GM11168 (cell line): Measurements from ENCODE around the gene SLC25A47.

Source experiments
- in situ Hi-C: fragments of 300-500 bp; cut with MboI; formaldehyde crosslinking; loops from one replicate; pipeline ENCODE4 v1.12.0; 2022; ENCODE audit warnings: low sequenced_read_pairs; ENCODE audit not compliant: unreplicated experiment

Gene SLC25A47

DNA sequence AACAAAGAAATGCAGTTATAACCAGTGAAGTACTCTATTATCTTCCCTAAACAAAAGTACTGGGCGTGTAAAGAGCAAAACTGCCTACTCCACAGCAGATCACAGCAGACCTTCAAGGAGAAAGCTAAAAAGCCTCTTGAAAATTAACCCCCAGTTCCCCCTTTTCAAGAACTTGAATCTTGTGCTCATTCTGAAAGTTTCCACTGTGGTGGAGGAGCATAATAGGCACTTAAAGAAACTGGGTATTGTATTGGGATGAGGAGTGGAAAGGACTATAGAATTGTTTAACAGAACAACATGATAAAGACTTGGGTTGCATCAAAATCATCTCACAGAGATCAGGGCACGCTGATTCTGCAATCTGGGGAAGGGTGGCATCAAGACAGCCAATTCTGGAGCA lies 51.1 kb downstream of the SLC25A47 start:
- in situ Hi-C loops = no loop called here

DNA sequence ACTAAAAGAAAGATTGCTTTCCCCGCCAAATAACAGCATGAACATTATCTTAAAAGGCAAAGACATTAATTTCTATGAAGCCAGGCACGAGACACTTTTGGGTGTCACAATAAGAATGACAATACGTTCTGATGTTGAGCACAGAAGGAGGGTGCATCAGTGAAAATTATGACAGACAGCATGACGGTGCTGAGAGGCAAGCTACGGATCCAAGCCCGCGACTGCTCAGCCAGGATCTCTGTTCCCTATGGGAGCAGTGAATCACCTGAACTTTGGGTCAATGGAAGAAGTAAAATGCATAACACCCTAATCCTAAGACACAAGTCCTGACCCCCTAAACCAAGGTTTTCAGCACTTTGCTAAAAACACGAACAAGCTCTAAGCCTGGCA lies 51.7 kb downstream of the SLC25A47 start:
- in situ Hi-C loops = no loop called here

DNA sequence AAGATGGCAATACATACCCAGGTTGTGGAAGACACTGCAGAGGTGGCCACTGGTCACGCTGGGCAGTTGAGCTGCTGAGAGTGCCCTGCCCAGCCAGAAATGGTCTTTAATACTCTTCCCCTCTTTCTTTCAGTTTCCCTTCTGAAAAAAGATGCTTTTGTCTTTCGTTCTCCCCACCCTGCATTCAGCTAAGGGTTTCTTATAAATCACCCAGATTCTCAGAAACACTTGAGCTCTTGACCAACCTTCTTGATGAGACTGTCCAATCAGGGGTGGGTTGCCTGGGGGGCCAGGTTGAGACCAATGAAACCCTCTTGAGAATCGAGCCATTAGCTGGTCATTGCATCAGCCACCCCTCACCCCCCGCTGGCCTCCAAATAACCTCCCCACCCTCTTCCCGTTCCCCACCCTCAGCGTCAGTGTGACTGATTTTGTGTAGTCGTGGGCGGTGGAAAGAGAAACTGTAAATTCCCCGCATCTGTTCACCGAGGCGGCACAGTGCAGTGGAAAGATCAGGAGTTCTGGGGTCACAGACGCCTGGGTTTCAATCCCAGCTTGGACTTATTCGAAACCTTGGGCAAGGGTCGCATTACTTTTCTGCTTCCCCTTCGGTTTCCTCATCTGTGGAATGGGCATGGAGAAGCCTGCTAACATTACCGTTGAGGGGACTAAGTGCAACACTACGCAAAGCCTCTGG lies 52.3 kb downstream of the SLC25A47 start:
- in situ Hi-C loops = no loop called here

DNA sequence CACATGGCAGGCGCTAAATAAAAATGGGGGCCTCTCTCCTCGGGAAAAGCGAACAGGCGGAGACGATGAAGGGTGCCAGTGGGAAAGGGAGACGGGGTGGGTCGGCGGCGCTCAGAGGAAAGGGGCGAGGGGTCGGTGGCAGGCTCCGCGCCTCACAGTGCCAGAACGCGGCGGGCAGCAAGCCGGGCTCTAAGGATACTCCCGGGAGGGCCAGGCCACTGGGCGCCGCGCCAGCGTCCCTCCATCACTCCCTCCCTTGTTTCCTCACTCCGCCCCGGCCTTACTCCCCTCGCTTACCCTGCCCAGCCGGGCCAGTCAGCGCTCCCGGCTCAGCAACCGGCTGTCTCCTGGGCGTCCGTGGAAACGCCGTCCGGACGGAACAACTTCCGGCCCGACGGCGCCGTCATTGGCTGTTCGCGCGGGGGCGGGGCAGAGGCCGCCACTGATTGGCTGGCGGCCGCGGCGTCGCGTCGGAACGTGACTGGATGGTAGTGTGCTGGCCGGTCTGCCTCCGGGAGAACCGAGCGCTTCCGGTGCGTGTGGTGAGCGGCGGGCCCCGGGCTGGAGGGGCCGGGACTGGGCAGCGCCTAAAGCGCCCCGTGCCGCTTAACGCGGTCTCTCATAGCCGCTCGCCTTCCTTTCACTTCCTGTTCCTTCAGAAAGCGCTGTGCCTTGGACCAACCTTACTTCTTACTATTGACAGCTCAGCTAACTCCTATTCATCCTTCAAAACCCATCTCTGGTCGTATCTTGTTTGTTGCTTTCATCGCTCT lies 53.0 kb downstream of the SLC25A47 start, which contains the start of gene WDR25:
Gene WDR25 (plus strand): TSS at position 523 of the 773 bp plus-strand sequence.
- in situ Hi-C loops = no loop called here

DNA sequence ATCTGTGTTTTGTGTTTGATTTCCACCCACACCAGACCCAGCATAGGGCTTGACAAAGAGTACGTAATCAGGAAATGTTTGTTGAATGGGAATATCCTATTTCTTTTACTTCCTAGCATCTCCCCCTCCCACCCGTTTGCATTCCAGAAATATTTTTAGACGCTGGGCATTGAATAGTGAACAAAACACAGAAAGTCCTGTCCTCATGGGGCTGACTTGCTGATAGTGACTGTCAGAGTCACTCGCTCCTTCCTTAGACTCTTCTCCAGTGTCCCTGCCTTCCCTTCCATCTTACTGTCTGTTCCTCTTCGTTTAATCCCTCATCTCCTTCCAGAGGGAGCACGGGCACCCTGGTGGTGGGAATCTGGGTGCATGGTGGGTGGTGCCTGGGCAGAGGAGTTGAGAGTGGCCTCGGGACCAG lies 53.6 kb downstream of the SLC25A47 start:
- in situ Hi-C loops = no loop called here
